ENCODE measurements around the gene KLHL8.

Gene KLHL8

GRCh38 chr4:87220094-87220822 lies at the start of gene KLHL8:
KLHL8 (minus strand) TSS chr4:87220618; CDS start chr4:87195539, 25,079 bp downstream.
- DNase-seq (ENCODE audit: low read depth in 1 of 2, low spot score in 1 of 2), result peak; percentile 66 to 85

- DNase-seq (ENCODE audit: low read depth in 1 of 2, low spot score in 1 of 2), result no peak
Observed at GRCh38 chr4:87270144-87270543, 49.7 kb upstream of the KLHL8 start.

DNA sequence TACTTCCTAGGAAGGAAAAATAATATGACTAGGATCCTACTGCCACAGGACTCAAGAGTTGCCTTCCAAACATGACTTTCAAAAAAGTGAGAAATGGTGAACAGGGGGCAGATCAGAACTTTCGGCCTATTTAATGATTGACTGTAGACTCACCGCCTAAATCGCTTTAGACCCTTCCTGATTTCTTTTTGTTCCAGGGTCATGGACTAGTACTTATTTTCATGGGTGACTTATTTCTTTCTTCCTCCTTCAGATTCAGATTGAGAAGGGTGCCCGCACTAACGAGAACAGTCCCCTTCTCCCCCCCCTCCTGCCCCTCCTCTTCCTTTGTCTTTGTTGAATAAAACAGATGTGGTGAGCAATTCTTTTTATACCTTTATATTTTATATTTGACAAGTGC lies 48.0 kb upstream of the KLHL8 start:
- no peak for DNase-seq (ENCODE audit: low read depth in 1 of 2, low spot score in 1 of 2)

DNA sequence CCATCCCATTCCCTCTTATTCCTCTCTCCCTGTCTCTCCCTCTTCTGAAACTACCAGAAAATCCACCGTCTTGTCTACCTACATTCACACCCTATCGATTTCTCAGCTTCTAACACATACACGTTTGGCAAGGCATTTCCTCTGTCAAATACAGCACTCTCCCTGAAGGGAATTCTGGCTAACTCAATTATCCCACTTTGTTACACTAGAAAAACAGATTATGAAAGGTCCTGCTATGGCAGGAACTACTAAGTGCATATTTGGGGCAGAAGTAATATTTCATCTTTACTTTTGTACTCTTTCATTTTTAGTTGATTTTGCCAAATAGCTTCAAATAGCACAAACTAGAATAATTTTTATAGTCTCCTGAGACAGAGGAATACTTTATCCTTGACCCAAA lies 46.6 kb upstream of the KLHL8 start:
- DNase-seq (ENCODE audit: low read depth in 1 of 2, low spot score in 1 of 2), result no peak

DNA sequence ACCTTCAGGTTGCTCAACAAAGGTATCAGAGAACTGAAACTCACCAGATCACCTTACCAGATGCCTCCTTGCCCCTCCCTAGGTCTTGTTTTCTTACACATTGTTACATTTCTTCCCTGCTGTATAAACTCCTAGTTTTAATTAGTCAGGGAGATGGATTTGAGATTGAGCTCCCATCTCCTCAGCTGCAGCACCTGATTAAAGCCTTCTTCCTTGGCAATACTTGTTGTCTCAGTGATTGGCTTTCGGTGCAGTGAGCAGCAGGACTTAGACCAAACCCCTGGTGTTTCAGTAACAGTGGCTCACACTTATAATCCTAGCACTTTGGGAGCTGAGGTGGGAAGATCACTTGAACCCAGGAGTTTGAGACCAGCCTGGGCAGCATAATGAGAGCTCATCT lies 42.5 kb upstream of the KLHL8 start:
- no peak for DNase-seq (ENCODE audit: low read depth in 1 of 2, low spot score in 1 of 2)

DNA sequence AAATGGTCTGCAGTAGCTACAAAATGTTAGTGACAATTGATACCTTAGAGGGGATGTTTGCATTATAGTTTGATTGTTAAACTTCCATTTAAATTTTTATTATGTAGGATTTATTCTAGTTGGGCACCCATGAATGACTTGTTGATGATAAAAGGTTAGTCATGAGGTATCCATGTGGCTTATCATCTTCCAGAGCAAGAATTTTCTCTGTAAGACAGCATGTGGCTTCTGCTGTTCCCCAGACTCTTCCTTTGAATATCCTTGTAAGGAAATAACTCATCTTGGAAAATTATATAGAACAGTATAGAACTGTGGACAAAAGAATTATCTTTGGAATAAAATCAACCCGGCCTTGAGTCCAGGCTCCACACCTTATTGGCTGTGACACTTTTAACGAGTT lies 40.1 kb upstream of the KLHL8 start:
- no peak for DNase-seq (ENCODE audit: low read depth in 1 of 2, low spot score in 1 of 2)

- no peak for DNase-seq (ENCODE audit: low read depth in 1 of 2, low spot score in 1 of 2)
Observed at GRCh38 chr4:87258677-87259076, 38.3 kb upstream of the KLHL8 start.

DNA sequence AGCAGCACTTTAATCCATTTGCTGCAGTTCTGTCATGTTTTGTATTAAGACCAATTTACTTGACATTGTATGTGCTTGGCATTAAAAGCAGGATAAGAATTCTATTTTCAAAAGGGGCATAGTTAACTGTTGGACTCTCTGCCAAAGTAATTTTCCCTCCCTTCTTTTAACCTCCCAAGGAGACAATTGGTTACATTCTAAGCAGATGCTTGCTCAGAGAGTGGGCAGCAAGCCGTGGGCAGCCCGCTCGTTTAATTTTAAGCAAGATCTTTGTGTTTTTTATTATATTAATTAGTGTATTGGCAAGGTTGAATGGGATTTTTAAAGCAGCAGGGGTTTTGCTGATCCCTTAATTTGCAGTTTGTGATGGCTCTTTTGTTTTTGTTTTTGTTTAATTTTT lies 37.1 kb upstream of the KLHL8 start:
- no peak for DNase-seq (ENCODE audit: low read depth in 1 of 2, low spot score in 1 of 2)

- DNase-seq (ENCODE audit: low read depth in 1 of 2, low spot score in 1 of 2), result no peak
Observed at GRCh38 chr4:87255755-87256154, 35.3 kb upstream of the KLHL8 start.

- no peak for DNase-seq (ENCODE audit: low read depth in 1 of 2, low spot score in 1 of 2)
Observed at GRCh38 chr4:87251106-87251505, 30.7 kb upstream of the KLHL8 start.

DNA sequence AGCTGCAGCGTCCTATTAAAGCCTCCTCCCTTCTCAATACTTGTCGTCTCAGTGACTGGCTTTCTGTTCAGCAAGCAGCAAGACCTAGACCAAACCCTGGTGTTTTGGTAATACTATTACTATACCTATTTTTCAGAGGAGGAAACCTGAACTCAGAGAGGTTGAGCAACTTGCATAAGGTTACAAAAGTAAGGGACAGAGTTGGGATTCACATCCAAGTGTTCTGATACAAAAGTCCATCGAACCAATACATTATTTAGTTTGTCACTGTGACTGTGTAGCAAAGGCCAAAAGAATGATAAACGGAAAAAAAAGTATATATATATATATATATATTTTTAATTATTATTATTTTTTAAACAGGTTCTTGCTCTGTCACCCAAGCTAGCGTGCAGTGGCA lies 29.9 kb upstream of the KLHL8 start:
- DNase-seq (ENCODE audit: low read depth in 1 of 2, low spot score in 1 of 2), result no peak

DNA sequence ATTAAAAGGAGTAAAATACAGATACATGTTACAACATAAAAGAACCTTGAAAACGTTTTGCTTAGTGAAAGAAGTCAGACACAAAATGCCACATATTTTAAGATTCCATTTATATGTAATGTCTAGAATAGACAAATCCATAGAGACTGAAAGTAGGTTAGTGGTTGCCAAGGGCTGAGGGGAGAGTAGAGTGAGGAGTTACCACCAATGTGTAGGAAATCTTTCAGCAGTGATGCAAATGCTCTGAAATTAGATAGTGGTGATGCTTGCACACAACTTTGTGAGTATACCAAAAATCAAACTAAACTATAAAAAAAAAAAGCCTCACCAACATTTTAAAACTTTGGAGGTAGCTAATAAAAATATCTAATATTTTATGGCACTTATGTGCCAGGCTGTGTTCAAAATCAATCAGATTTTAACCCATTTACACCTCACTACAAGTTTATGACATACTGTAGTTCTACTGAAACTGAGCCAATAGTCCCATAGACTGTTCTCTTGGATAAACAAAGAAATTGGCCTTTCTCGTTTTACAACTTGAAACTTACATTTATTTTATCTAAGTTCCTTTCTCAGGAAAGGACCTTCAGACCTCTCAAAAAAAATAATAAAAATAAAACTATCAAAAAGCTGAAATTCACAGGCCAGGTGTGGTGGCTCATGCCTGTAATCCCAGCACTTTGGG lies 29.1 kb upstream of the KLHL8 start:
- DNase-seq (ENCODE audit: low read depth in 1 of 2, low spot score in 1 of 2), result no peak

DNA sequence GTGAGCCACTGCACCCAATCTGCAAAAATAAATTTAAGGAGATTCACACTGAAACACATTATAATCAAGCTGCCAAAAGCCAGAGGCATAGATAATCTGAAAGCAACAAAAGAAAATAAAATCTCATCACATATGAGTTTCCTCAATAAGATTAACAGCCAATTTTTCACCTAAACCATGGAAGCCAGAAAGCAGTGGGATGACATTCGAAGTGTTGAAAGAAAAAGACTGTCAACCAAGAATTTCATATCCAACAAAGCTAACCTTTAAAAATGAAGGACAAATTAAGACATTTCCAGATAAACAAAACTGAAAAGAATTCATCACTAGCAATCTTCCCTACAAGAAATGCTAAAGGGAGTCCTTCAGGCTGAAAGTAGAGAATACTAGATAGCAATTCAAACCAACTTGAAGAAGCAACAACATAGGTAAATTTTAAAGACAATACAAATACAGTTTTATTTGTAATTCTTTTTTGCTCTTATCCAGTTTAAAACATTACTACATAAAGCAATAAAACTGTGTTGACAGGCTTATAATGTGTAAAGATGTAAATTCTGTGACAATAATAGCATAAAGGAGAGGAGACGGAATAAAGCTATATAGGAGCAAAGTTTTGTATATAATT lies 23.1 kb upstream of the KLHL8 start:
- DNase-seq (ENCODE audit: low read depth in 1 of 2, low spot score in 1 of 2), result no peak

GRCh38 chr4:87241336-87241735 lies 20.9 kb upstream of the KLHL8 start:
- DNase-seq (ENCODE audit: low read depth in 1 of 2, low spot score in 1 of 2), result no peak

DNA sequence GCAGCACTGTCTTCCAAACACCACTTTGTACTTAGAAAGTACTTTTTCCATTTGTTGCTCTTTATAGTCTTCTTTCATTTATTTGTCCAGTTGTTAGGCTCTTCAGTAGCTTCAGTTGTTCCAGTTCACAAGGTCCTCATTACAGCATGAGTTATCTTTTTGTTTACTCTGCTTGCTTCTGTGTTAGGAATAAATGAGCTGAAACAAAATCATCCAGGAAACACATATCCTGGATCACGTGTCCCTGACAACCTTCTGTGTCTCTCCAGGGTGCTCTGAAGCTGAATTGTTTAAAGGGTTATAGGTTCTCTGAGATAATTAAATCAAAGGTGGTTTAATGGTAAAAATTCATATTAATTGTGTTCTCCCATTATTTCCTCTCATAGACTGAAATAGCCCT lies 19.9 kb upstream of the KLHL8 start:
- no peak for DNase-seq (ENCODE audit: low read depth in 1 of 2, low spot score in 1 of 2)

DNA sequence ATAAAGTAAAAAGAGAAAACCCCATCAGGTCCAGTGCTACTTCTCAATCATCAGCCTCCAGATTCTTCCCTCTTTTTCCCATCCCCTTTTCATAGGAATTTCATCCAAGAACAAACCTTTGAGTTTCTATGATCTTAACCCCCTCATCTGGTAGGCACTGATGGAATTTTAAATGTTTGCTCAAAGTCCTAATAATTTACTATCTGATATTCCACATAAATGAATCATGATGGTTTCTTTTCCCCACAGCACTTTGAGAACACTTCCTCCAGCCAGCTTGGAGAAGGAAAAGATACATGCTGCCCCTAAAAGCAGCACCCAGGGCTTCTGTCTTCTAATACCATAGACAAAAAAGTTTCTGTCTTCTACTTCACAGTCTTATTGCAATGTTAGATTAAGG lies 19.4 kb upstream of the KLHL8 start:
- DNase-seq (ENCODE audit: low read depth in 1 of 2, low spot score in 1 of 2), result no peak

- DNase-seq (ENCODE audit: low read depth in 1 of 2, low spot score in 1 of 2), result no peak
Observed at GRCh38 chr4:87239194-87239593, 18.8 kb upstream of the KLHL8 start.

GRCh38 chr4:87236861-87237260 lies 16.4 kb upstream of the KLHL8 start:
- no peak for DNase-seq (ENCODE audit: low read depth in 1 of 2, low spot score in 1 of 2)

- DNase-seq (ENCODE audit: low read depth in 1 of 2, low spot score in 1 of 2), result no peak
Observed at GRCh38 chr4:87235020-87235671, 14.7 kb upstream of the KLHL8 start.

DNA sequence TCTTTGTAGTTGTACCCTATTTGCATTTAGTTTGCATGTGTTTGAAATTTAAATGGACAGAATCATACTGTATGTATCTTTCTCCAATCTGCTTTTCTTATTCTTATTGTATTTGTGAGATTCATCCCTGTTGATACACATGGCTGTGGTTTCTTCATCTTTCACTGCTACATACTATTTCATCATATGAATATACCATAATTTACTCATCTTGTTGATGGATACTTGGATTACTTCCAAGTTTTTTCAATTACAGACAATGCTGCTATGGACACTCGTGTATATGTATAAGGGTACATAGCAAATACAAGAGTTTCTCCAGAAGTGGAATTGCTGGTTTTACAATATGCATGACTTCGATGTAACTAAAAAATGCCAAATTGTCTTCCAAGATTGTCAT lies 11.8 kb upstream of the KLHL8 start:
- DNase-seq (ENCODE audit: low read depth in 1 of 2, low spot score in 1 of 2), result no peak

DNA sequence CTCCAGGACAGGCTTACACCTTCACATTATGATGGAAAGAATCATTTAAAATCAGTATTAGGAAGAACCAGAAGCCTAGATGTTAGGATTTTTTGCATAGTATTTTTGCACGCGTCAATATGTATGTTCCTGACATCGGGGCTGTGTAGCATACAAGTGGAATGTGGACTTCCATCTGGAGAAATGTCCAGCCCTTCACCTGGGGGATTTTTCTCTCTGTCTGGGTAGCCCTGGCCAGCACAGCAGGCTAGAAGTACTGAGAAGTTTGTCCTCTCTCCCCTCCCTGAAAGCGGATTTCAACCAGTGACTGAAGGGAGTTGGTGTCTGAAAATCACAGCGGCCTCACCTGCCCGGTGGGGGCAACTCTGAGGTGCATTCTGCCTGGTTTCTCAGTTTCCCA lies 10.4 kb upstream of the KLHL8 start:
- no peak for DNase-seq (ENCODE audit: low read depth in 1 of 2, low spot score in 1 of 2)

- no peak for DNase-seq (ENCODE audit: low read depth in 1 of 2, low spot score in 1 of 2)
Observed at GRCh38 chr4:87229979-87230378, 9.6 kb upstream of the KLHL8 start.

All from activated T-helper 1 cell treated with anti-CD3 and anti-CD28 coated beads, Interleukin-2, amount 50 U/mL, for 16 hours (primary cell).